Brain microvascular endothelial cell (primary cell): ENCODE measurements around the gene SLC52A3.

Experiments used
- DNase-seq: peaks from one replicate; pipeline ENCODE4 v3.0.0-alpha.2; 2020
- H3K27ac ChIP-seq: fragments of 250-450 bp; sonication (Bioruptor Pico); 2 replicates; pipeline ENCODE4 v1.5.1; 2020; ENCODE audit warnings: mild to moderate bottlenecking, moderate library complexity
- H3K27me3 ChIP-seq: fragments of 250-450 bp; sonication (Bioruptor Pico); replicated peaks from 2 replicates; pipeline ENCODE4 v1.5.1; 2020; ENCODE audit warnings: mild to moderate bottlenecking
- H3K36me3 ChIP-seq: fragments of 250-450 bp; sonication (Bioruptor Pico); replicated peaks from 2 replicates; pipeline ENCODE4 v1.5.1; 2020; ENCODE audit warnings: mild to moderate bottlenecking
- H3K4me3 ChIP-seq: 2 replicates; pipeline ENCODE4 v1.5.1; 2011; ENCODE audit warnings: low read depth, mild to moderate bottlenecking, control low read depth, low read length, moderate library complexity
- CTCF ChIP-seq: IDR thresholded peaks from 2 replicates; pipeline ENCODE4 v1.5.1; 2011; ENCODE audit warnings: low read depth, mild to moderate bottlenecking, moderate library complexity, low read length, control low read depth, inconsistent platforms; ENCODE audit errors: missing control alignments
- in situ Hi-C: cut with HindIII; loops from 2 replicates; pipeline ENCODE4 v1.10.0; 2017; ENCODE audit warnings: low sequenced_read_pairs, low pct_ligation_motif_present

The SLC52A3 gene

GRCh38 chr20:740162-740561, 28.1 kb downstream of the SLC52A3 start:
- Histone ChIP-seq H3K27me3 (no peaks in the 10 kb centered on the region), H3K27ac (no peak overlapping the region), H3K36me3 (no peaks in the 10 kb centered on the region), H3K4me3 (no peak overlapping the region)
- DNase-seq = no peak
- in situ Hi-C loops = no loop called here
- no peak for TF ChIP-seq CTCF

GRCh38 chr20:739736-740135, 28.6 kb downstream of the SLC52A3 start:
- no peaks in the 10 kb centered on the region for H3K36me3 ChIP-seq
- H3K4me3 ChIP-seq = no peak overlapping the region
- H3K27me3 ChIP-seq = no peaks in the 10 kb centered on the region
- in situ Hi-C loops = no loop called here
- no peak for DNase-seq
- TF ChIP-seq CTCF = no peak
- no peak overlapping the region for H3K27ac ChIP-seq

- DNase-seq = no peak
- no peak overlapping the region for H3K4me3 ChIP-seq
- no peak overlapping the region for H3K27ac ChIP-seq
- peaks cover 4% of the 10 kb centered on the region for H3K27me3 ChIP-seq
- TF ChIP-seq CTCF = no peak
- H3K36me3 ChIP-seq = no peaks in the 10 kb centered on the region
- in situ Hi-C loops = no loop called here
Measured at GRCh38 chr20:733861-734260, 34.4 kb downstream of the SLC52A3 start.

GRCh38 chr20:732727-733126, 35.6 kb downstream of the SLC52A3 start:
- no peak overlapping the region for H3K27ac ChIP-seq
- TF ChIP-seq CTCF = no peak
- peaks cover 15% of the 10 kb centered on the region for H3K27me3 ChIP-seq
- no peak overlapping the region for H3K4me3 ChIP-seq
- no peak for DNase-seq
- no peaks in the 10 kb centered on the region for H3K36me3 ChIP-seq
- in situ Hi-C loops = no loop called here

GRCh38 chr20:731891-732560, 36.3 kb downstream of the SLC52A3 start:
- no peak overlapping the region for H3K4me3 ChIP-seq
- no peak for DNase-seq
- peaks cover 18% of the 10 kb centered on the region for H3K27me3 ChIP-seq
- H3K27ac ChIP-seq = no peak overlapping the region
- in situ Hi-C loops = no loop called here
- TF ChIP-seq CTCF = no peak
- H3K36me3 ChIP-seq = no peaks in the 10 kb centered on the region

- no peak overlapping the region for H3K27ac ChIP-seq
- no peaks in the 10 kb centered on the region for H3K36me3 ChIP-seq
- H3K27me3 ChIP-seq = peaks cover 29% of the 10 kb centered on the region
- no peak for TF ChIP-seq CTCF
- in situ Hi-C loops = no loop called here
- no peak for DNase-seq
- H3K4me3 ChIP-seq = no peak overlapping the region
Measured at GRCh38 chr20:730005-730404, 38.3 kb downstream of the SLC52A3 start.
